Measurements from ENCODE around the gene ROCK1. TPM values are rescaled to one million over a fixed set of nuclear protein-coding genes. Genes with fewer than 3 reads are reported as not detected.

ROCK1 gene
- total and polyA plus RNA-seq, 3 donors from 2014 or later: 9.6 to 46.3 (median 43.1) TPM

DNA sequence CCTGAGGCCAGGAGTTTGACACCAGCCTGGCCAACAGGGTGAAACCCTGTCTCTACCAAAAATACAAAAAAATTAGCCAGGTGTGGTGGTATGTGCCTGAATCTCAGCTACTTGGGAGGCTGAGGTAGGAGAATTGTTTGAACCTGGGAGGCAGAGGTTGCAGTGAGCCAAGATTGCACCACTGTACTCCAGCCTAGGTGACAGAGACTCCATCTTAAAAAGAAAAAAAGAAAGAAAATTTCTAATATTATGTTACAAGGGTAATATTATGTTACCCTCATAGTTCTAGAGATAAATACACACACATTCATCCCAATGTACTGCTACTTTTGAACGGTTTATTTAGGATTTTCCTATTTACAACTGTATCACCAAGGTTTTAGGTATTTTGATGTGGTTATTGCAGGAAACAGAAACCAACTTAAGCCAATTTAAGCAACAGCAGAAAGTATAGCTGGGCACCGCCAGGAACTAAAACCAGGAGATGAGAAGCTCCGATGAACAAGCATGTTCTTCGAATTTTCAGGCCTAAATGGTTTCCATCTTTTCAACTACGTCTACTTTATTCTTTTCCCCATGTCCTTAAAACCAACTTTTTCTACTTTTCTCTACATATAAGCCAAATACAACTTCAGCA, 11.8 kb upstream of the ROCK1 start:
- H3K9me3 ChIP-seq: no peaks in the 10 kb centered on the region
- no peak overlapping the region for H3K4me3 ChIP-seq
- H3K36me3 ChIP-seq (ENCODE audit: low read depth, missing control alignments): no peaks in the 10 kb centered on the region
- H3K4me1 ChIP-seq: no peaks in the 10 kb centered on the region
- TF ChIP-seq CTCF (IDR thresholded peaks at IDR 0.05) (no peak), POLR2A (IDR thresholded peaks at IDR 0.05) (no peak)
- intact Hi-C loops (cut with DNase I; ENCODE audit: low total_unique reads): no loop called here
- no peak for DNase-seq
- 93 to 96% methylated on average over 5 of the region's 5 CpGs for WGBS, 2 donors
- H3K27ac ChIP-seq: no peak overlapping the region
- H3K27me3 ChIP-seq: no peaks in the 10 kb centered on the region

- Histone ChIP-seq H3K4me3 (no peak overlapping the region), H3K27me3 (no peaks in the 10 kb centered on the region), H3K9me3 (no peaks in the 10 kb centered on the region), H3K27ac (no peak overlapping the region), H3K4me1 (peaks cover 10% of the 10 kb centered on the region), H3K36me3 (ENCODE audit: low read depth, missing control alignments) (no peaks in the 10 kb centered on the region)
- no peak for DNase-seq
- intact Hi-C loops (cut with DNase I; ENCODE audit: low total_unique reads): no loop called here
- TF ChIP-seq POLR2A (IDR thresholded peaks at IDR 0.05) (no peak), CTCF (IDR thresholded peaks at IDR 0.05) (no peak)
These were observed 7.2 kb upstream of the ROCK1 start for GRCh38 chr18:21118806-21119205.

- intact Hi-C loops (cut with DNase I; ENCODE audit: low total_unique reads): no loop called here
- TF ChIP-seq POLR2A (IDR thresholded peaks at IDR 0.05) (no peak), CTCF (IDR thresholded peaks at IDR 0.05) (no peak)
- Histone ChIP-seq H3K4me1 (peaks cover 10% of the 10 kb centered on the region), H3K4me3 (no peak overlapping the region), H3K9me3 (no peaks in the 10 kb centered on the region), H3K27me3 (no peaks in the 10 kb centered on the region), H3K36me3 (ENCODE audit: low read depth, missing control alignments) (no peaks in the 10 kb centered on the region), H3K27ac (peak overlapping the region; percentile 15 to 78)
- WGBS, 2 donors: 28 to 39% methylated on average over 5 of the region's 5 CpGs
- DNase-seq: no peak
These were observed 6.0 kb upstream of the ROCK1 start for GRCh38 chr18:21117409-21118131.

- Histone ChIP-seq H3K36me3 (ENCODE audit: low read depth, missing control alignments) (no peaks in the 10 kb centered on the region), H3K27me3 (no peaks in the 10 kb centered on the region), H3K4me3 (no peak overlapping the region), H3K27ac (no peak overlapping the region), H3K9me3 (no peaks in the 10 kb centered on the region), H3K4me1 (peaks cover 10% of the 10 kb centered on the region)
- no peak for DNase-seq
- intact Hi-C loops (cut with DNase I; ENCODE audit: low total_unique reads): no loop called here
- WGBS, 2 donors: 89 to 91% methylated on average over 7 of the region's 7 CpGs
- TF ChIP-seq POLR2A (IDR thresholded peaks at IDR 0.05) (no peak), CTCF (IDR thresholded peaks at IDR 0.05) (no peak)
These were observed 4.2 kb upstream of the ROCK1 start for GRCh38 chr18:21115519-21116411.
